Panc1 (cell line): Measurements from ENCODE around the gene RPL7A. TPM values are rescaled to one million over a fixed set of nuclear protein-coding genes. Genes with fewer than 3 reads are reported as not detected.

Source experiments
- ATAC-seq: fragments of 200-7000 bp; cut with Tn5 transposase; 2 replicates; pipeline ENCODE4 v1.9.1; 2020; ENCODE audit warnings: mild to moderate bottlenecking, moderate library complexity
- BruUV-seq: library from RNA; stranded (reverse); fragments of 400-500 nt; replicated peaks from 2 replicates; lab custom pipeline; 2021; lab: Mats Ljungman, UMichigan
- CTCF ChIA-PET: fragments of 300-600 bp; sonication (Branson Sonifier 250); formaldehyde crosslinking; loops from one replicate; lab custom pipeline; 2022; ENCODE audit warnings: antibody characterized with exemption; lab: Charles Lee
- POLR2A ChIA-PET: fragments of 300-600 bp; sonication (Branson Sonifier 250); formaldehyde crosslinking; loops from one replicate; lab custom pipeline; 2022; ENCODE audit warnings: antibody characterized with exemption; lab: Charles Lee
- DNase-seq: peaks from one replicate; pipeline ENCODE4 v3.0.0-alpha.2; 2010; ENCODE audit warnings: low read depth, low spot score
- H3K27ac ChIP-seq: 2 replicates; pipeline ENCODE4 v1.5.1; 2011; ENCODE audit warnings: mild to moderate bottlenecking, low read length, inconsistent platforms
- H3K27me3 ChIP-seq: fragments of 200-500 bp; sonication (Bioruptor generic); 2 replicates; pipeline ENCODE4 v1.6.0; 2014; ENCODE audit warnings: low read length, inconsistent platforms; ENCODE audit not compliant: control insufficient read depth, insufficient read depth
- H3K36me3 ChIP-seq: fragments of 200-500 bp; sonication (Bioruptor generic); 2 replicates; pipeline ENCODE4 v1.5.1; 2014; ENCODE audit warnings: inconsistent platforms, mild to moderate bottlenecking, low read length, moderate library complexity; ENCODE audit not compliant: control insufficient read depth, insufficient read depth
- H3K4me1 ChIP-seq: 2 replicates; pipeline ENCODE4 v1.5.1; 2011; ENCODE audit warnings: inconsistent platforms, mild to moderate bottlenecking, low read length, moderate library complexity; ENCODE audit not compliant: control insufficient read depth, insufficient read depth
- H3K4me3 ChIP-seq, 2 experiments: 2 replicates each; pipeline ENCODE4 v1.5.1; 2011 to 2012; ENCODE audit warnings: low read depth in 2 of 2, low read length in 2 of 2, mild to moderate bottlenecking in 2 of 2, inconsistent platforms in 1 of 2, moderate library complexity in 1 of 2
- H3K9me3 ChIP-seq: fragments of 200-500 bp; sonication (Bioruptor generic); 2 replicates; pipeline ENCODE4 v1.5.1; 2014; ENCODE audit warnings: low read depth, mild to moderate bottlenecking, inconsistent platforms, low read length, moderate library complexity; ENCODE audit not compliant: control insufficient read depth, insufficient read depth
- CTCF ChIP-seq: fragments of 450-650 bp; IDR thresholded peaks from 2 replicates; pipeline ENCODE4 v1.5.1; 2017; ENCODE audit warnings: mild to moderate bottlenecking
- POLR2AphosphoS5 ChIP-seq: IDR thresholded peaks from 2 replicates; pipeline ENCODE4 v1.6.1; 2012; ENCODE audit warnings: mild to moderate bottlenecking, low read depth, low read length, moderate library complexity
- REST ChIP-seq, 2 experiments: IDR thresholded peaks; 2 replicates each; pipeline ENCODE4 v1.6.1; 2011 to 2012; ENCODE audit warnings: low read depth in 2 of 2, control low read depth in 1 of 2, low read length in 1 of 2, mild to moderate bottlenecking in 1 of 2, moderate library complexity in 1 of 2; ENCODE audit not compliant: insufficient read depth in 1 of 2
- SIN3A ChIP-seq: IDR thresholded peaks from 2 replicates; pipeline ENCODE4 v1.6.1; 2012; ENCODE audit warnings: low read depth, mild to moderate bottlenecking, low read length, moderate library complexity, borderline replicate concordance; ENCODE audit not compliant: insufficient read depth
- TCF7L2 ChIP-seq: IDR thresholded peaks from 2 replicates; pipeline ENCODE4 v1.6.1; 2011; ENCODE audit warnings: mild to moderate bottlenecking, low read depth, low read length, inconsistent platforms
- in situ Hi-C: cut with HindIII; loops from 2 replicates; pipeline ENCODE4 v1.10.0; 2016; ENCODE audit warnings: low sequenced_read_pairs, low pct_unique_long_range_greater_than_20kb
- intact Hi-C: fragments of 100-400 bp; cut with micrococcal nuclease; formaldehyde crosslinking; loops from one replicate; pipeline ENCODE4 v1.10.0; 2022; ENCODE audit not compliant: unreplicated experiment
- total RNA-seq: library from RNA; stranded (reverse); gene quantifications from one replicate; pipeline ENCODE4 v1.2.1, GENCODE V29; 2021; ENCODE audit not compliant: unreplicated experiment

Gene RPL7A
- total RNA-seq, 1 experiment from 2014 or later: 1,104 TPM

- no TSS peak for BruUV-seq
- TF ChIP-seq REST (IDR thresholded peaks at IDR 0.05; ENCODE audit: insufficient read depth in 1 of 2, low read depth in 2 of 2, low read length in 1 of 2): no peak
- no peak for TF ChIP-seq TCF7L2
- no peak for TF ChIP-seq POLR2AphosphoS5
- no peak for TF ChIP-seq CTCF
- no peak for TF ChIP-seq SIN3A
- DNase-seq (no peak), ATAC-seq (no peak)
- H3K9me3 ChIP-seq: no peaks in the 10 kb centered on the region
- no peaks in the 10 kb centered on the region for H3K27me3 ChIP-seq
- no peak overlapping the region for H3K27ac ChIP-seq
- in situ Hi-C loops: no loop called here
- no peak overlapping the region for H3K4me3 ChIP-seq
- intact Hi-C loops: no loop called here
- ChIA-PET POLR2A (no interaction called here), CTCF (no interaction called here)
- H3K36me3 ChIP-seq: peaks cover 6% of the 10 kb centered on the region; the same call in 1 of the 2 replicates
- peaks cover 17% of the 10 kb centered on the region for H3K4me1 ChIP-seq
Measured at GRCh38 chr9:133369422-133369821, 21.4 kb downstream of the RPL7A start.

DNA sequence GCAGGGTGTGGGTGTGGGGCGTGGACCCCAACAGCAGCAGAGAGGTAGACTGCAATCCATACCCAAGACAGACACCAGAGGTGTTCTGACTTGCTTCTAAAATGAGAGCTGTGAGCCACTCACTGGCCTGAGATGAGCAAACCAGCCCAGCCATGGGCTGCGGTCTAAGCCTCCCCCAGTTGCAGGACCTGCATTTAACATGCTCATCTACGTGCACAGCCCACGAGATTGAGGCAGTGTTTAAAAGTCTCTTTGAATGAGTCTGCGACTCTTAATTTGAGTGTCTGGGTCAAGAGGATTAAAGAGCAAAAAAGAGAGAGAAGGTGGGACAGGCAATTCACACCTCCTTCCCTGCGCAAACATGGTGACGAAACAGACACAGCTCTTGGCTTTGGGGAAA lies 21.9 kb downstream of the RPL7A start:
- POLR2A ChIA-PET: no interaction called here
- no TSS peak for BruUV-seq
- H3K27me3 ChIP-seq: no peaks in the 10 kb centered on the region
- CTCF ChIA-PET: no interaction called here
- H3K9me3 ChIP-seq: no peaks in the 10 kb centered on the region
- in situ Hi-C loops: no loop called here
- no peak for DNase-seq
- no peak for ATAC-seq
- intact Hi-C loops: no loop called here
- peaks cover 18% of the 10 kb centered on the region for H3K4me1 ChIP-seq
- peaks cover 6% of the 10 kb centered on the region; the same call in 1 of the 2 replicates for H3K36me3 ChIP-seq
- no peak overlapping the region for H3K4me3 ChIP-seq
- TF ChIP-seq CTCF: no peak
- no peak for TF ChIP-seq REST (IDR thresholded peaks at IDR 0.05; ENCODE audit: insufficient read depth in 1 of 2, low read depth in 2 of 2, low read length in 1 of 2)
- TF ChIP-seq SIN3A: no peak
- no peak for TF ChIP-seq POLR2AphosphoS5
- TF ChIP-seq TCF7L2: no peak
- no peak overlapping the region for H3K27ac ChIP-seq
